K562 (cell line): ENCODE results near the gene CSNK2A1. TPM values are rescaled to one million over a fixed set of nuclear protein-coding genes. Genes with fewer than 3 reads are reported as not detected.

Source experiments
- ATAC-seq: fragments of 200-7000 bp; cut with Tn5 transposase; 3 replicates; pipeline ENCODE4 v1.9.1; 2020; ENCODE audit warnings: moderate library complexity
- BruUV-seq: library from RNA; stranded (reverse); fragments of 400-500 nt; replicated peaks from 2 replicates; lab custom pipeline; 2021; lab: Mats Ljungman, UMichigan
- CTCF ChIA-PET: fragments of 300-600 bp; formaldehyde crosslinking; extraction: SDS; loops from one replicate; lab custom pipeline; 2021; ENCODE audit warnings: low intra/inter-chr PET ratio; lab: Yijun Ruan, JAX
- POLR2A ChIA-PET: fragments of 300-600, 350-650 bp; sonication (Branson Sonifier 250); formaldehyde crosslinking; extraction: SDS; loops from one replicate; lab custom pipeline; 2021; ENCODE audit warnings: antibody characterized with exemption, inconsistent platforms; lab: Yijun Ruan, JAX
- DNase-seq, 4 experiments: peaks; one replicate each; pipeline versions ENCODE4 v3.0.0 to v3.0.0-alpha.2; 2011 to 2018; ENCODE audit warnings: low spot score in 3 of 4, mixed read lengths in 3 of 4; ENCODE audit errors: extremely low read depth in 1 of 4
- FAIRE-seq: peaks from 2 replicates; lab custom pipeline; 2011; peaks lifted over from hg19 to GRCh38; lab: Jason Lieb, UNC
- H2AFZ ChIP-seq: 2 replicates; pipeline ENCODE4 v1.6.0; 2011; ENCODE audit warnings: low read depth, low read length, control low read depth, inconsistent platforms
- H3K27ac ChIP-seq: fragments of 200-600 bp; 3 replicates; pipeline ENCODE4 v1.8.0; 2011; ENCODE audit warnings: low read depth, mild to moderate bottlenecking, control low read depth, inconsistent platforms, low read length, moderate library complexity, mixed read lengths; ENCODE audit errors: extremely low read depth
- H3K27me3 ChIP-seq, 2 experiments: fragments of 300-600 bp in 1 of 2; 2 replicates in 1 of 2; 3 replicates in 1 of 2; pipeline versions ENCODE4 v1.6.0 to v1.8.0; 2011; ENCODE audit warnings: inconsistent platforms in 2 of 2, low read length in 2 of 2, mild to moderate bottlenecking in 1 of 2, mixed read lengths in 1 of 2, moderate library complexity in 1 of 2; ENCODE audit not compliant: control insufficient read depth in 2 of 2, insufficient read depth in 2 of 2
- H3K36me3 ChIP-seq: fragments of 300-600 bp; 3 replicates; pipeline ENCODE4 v1.8.0; 2011; ENCODE audit warnings: mild to moderate bottlenecking, low read length, inconsistent platforms; ENCODE audit not compliant: control insufficient read depth, insufficient read depth
- H3K4me1 ChIP-seq, 2 experiments: fragments of 200-600 bp in 1 of 2; replicated peaks in 1 of 2; 2 replicates in 1 of 2; 3 replicates in 1 of 2; pipeline versions ENCODE4 v1.5.1 to v1.8.0; 2011; ENCODE audit warnings: inconsistent platforms in 2 of 2, low read length in 2 of 2, mild to moderate bottlenecking in 1 of 2, mixed read lengths in 1 of 2, moderate library complexity in 1 of 2; ENCODE audit not compliant: control insufficient read depth in 2 of 2, insufficient read depth in 2 of 2
- H3K4me2 ChIP-seq: 2 replicates; pipeline ENCODE4 v1.6.1; 2011; ENCODE audit warnings: low read length, control low read depth, inconsistent platforms, mixed read lengths; ENCODE audit not compliant: insufficient read depth
- H3K4me3 ChIP-seq: fragments of 200-600 bp; sonication (generic), shearing (Covaris generic); 2 replicates; pipeline ENCODE4 v1.5.1; 2016; ENCODE audit warnings: control low read depth, inconsistent platforms
- H3K79me2 ChIP-seq: fragments of 200-600 bp; 3 replicates; pipeline ENCODE4 v1.8.0; 2011; ENCODE audit warnings: low read length, inconsistent platforms; ENCODE audit not compliant: control insufficient read depth, insufficient read depth
- H3K9ac ChIP-seq, 2 experiments: 2 replicates each; pipeline versions ENCODE4 v1.6.0 to v1.6.1; 2011; ENCODE audit warnings: low read depth in 2 of 2, low read length in 2 of 2, control low read depth in 1 of 2, inconsistent platforms in 1 of 2, mild to moderate bottlenecking in 1 of 2, mixed read lengths in 1 of 2; ENCODE audit not compliant: insufficient read depth in 1 of 2
- H3K9me1 ChIP-seq: one replicate; pipeline ENCODE4 v1.6.0; 2011; ENCODE audit warnings: inconsistent platforms, mild to moderate bottlenecking, low read length, moderate library complexity; ENCODE audit not compliant: control insufficient read depth, insufficient read depth
- H3K9me3 ChIP-seq: replicated peaks from 2 replicates; pipeline ENCODE4 v1.5.1; 2011; ENCODE audit warnings: low read depth, low read length, inconsistent platforms; ENCODE audit not compliant: control insufficient read depth, insufficient read depth
- H4K20me1 ChIP-seq: replicated peaks from 2 replicates; pipeline ENCODE4 v1.6.1; 2011; ENCODE audit warnings: low read length, inconsistent platforms, mixed read lengths; ENCODE audit not compliant: control insufficient read depth, insufficient read depth
- CAMTA2 ChIP-seq: fragments of 250-450 bp; sonication (Bioruptor Pico); conservative IDR thresholded peaks from 2 replicates; pipeline ENCODE4 v1.5.1; 2022
- CEBPG ChIP-seq, 3 experiments: fragments of 200-800 bp in 1 of 3; sonication (Bioruptor generic) in 1 of 3; sonication (generic) in 1 of 3; formaldehyde crosslinking in 1 of 3; IDR thresholded peaks in 2 of 3; conservative IDR thresholded peaks in 1 of 3; 2 replicates each; pipeline versions ENCODE4 v1.6.1 to v1.8.0; 2016 to 2022; ENCODE audit warnings: missing compliant biosample characterization in 2 of 3, missing genetic modification characterization in 2 of 3, mild to moderate bottlenecking in 1 of 3, missing genetic modification reagents in 1 of 3
- HEY1 ChIP-seq: fragments of 250-450 bp; sonication (Bioruptor Pico); IDR thresholded peaks from 2 replicates; pipeline ENCODE4 v1.5.0; 2020; ENCODE audit warnings: mild to moderate bottlenecking, moderate library complexity, borderline replicate concordance
- HMBOX1 ChIP-seq: sonication (generic); IDR thresholded peaks from 2 replicates; pipeline ENCODE4 v1.6.1; 2016
- TAF9B ChIP-seq: fragments of 450-650 bp; IDR thresholded peaks from 2 replicates; pipeline ENCODE4 v1.6.1; 2018; ENCODE audit warnings: mild to moderate bottlenecking; ENCODE audit not compliant: partially characterized antibody
- TEAD1 ChIP-seq, 2 experiments: fragments of 450-650 bp in 1 of 2; sonication (generic) in 1 of 2; formaldehyde crosslinking; IDR thresholded peaks; 2 replicates each; pipeline versions ENCODE4 v1.4.0 to v1.8.0; 2020 to 2022; ENCODE audit warnings: mild to moderate bottlenecking in 2 of 2, missing genetic modification reagents in 1 of 2
- ZKSCAN3 ChIP-seq: fragments of 250-450 bp; sonication (Bioruptor Pico); IDR thresholded peaks from 2 replicates; pipeline ENCODE4 v1.4.0; 2020
- ZNF449 ChIP-seq: fragments of 250-450 bp; sonication (Bioruptor Pico); IDR thresholded peaks from 2 replicates; pipeline ENCODE4 v1.8.0; 2022; ENCODE audit warnings: moderate library complexity, mild to moderate bottlenecking, inconsistent platforms
- WGBS: fragments of 100-300 bp; shearing (Covaris generic); methylation state at CpG from one replicate; pipeline ENCODE4 v1.1.6; 2016; ENCODE audit warnings: low coverage, mixed read lengths; ENCODE audit not compliant: insufficient coverage; ENCODE audit errors: missing lambda C conversion rate; 5-methylcytosine and 5-hydroxymethylcytosine counted together
- in situ Hi-C: fragments of 300-500 bp; cut with MboI; formaldehyde crosslinking; loops from 4 replicates; pipeline ENCODE4 v1.15.0; 2018; ENCODE audit warnings: inconsistent platforms, mixed read lengths
- intact Hi-C: fragments of 100-400 bp; cut with micrococcal nuclease; formaldehyde crosslinking; loops from 2 replicates; pipeline ENCODE4 v1.14.2; 2022
- polyA plus RNA-seq, 8 experiments: library from polyadenylated mRNA; depleted of rRNA in 4 of 8; stranded (reverse) in 5 of 8; unstranded in 3 of 8; fragments of >200 nt; fragmentation: Nextera tagmentation in 2 of 8; fragmentation: Illumina TruSeq in 1 of 8; extraction: Ambion mirVana in 2 of 8; extraction: Trizol in 1 of 8; gene quantifications; 2 replicates each; pipeline versions ENCODE4 v1.2.1 to v1.2.3, GENCODE V29; 2011 to 2014; ENCODE audit warnings: inconsistent platforms in 1 of 8, missing spikeins in 1 of 8
- total RNA-seq, 7 experiments: library from RNA; depleted of rRNA in 6 of 7; stranded (reverse); fragments of >200 nt in 6 of 7; fragmentation: Illumina TruSeq in 2 of 7; extraction: Trizol in 2 of 7; gene quantifications; 2 replicates each; pipeline versions ENCODE4 v1.2.1 to v1.2.3, GENCODE V29; 2011 to 2021; ENCODE audit warnings: low replicate concordance in 1 of 7

CSNK2A1 gene
- total and polyA plus RNA-seq, 9 of the 15 experiments (the other 6 are each of a cell fraction or from before 2014, with no cell fraction given): 71.0 to 251 (median 103) TPM

- TF ChIP-seq HMBOX1 (no peak), ZKSCAN3 (CRISPR knock-in tag) (no peak), HEY1 (CRISPR knock-in tag) (no peak), ZNF449 (CRISPR knock-in tag) (no peak), TAF9B (no peak), CAMTA2 (CRISPR knock-in tag) (no peak)
Measured at GRCh38 chr20:497979-498378, 45.6 kb downstream of the CSNK2A1 start (continued).

- no peak overlapping the region for H3K27ac ChIP-seq
- H3K79me2 ChIP-seq: no peaks in the 10 kb centered on the region
- FAIRE-seq (no peak), ATAC-seq (no peak), DNase-seq (no peak)
- H3K9me1 ChIP-seq: no peaks in the 10 kb centered on the region
- ChIA-PET CTCF (no interaction called here), POLR2A (interaction anchor here (0.6 kb wide), 1 partner anchor 296 kb away, joined by 4 read pairs; no protein-coding TSS in a partner anchor)
- 90% methylated on average over 2 of the region's 2 CpGs for WGBS
- H3K27me3 ChIP-seq: no peaks in the 10 kb centered on the region
- peaks cover 87% of the 10 kb centered on the region for H3K36me3 ChIP-seq
- H3K4me2 ChIP-seq: no peak overlapping the region
- intact Hi-C loops (no loop called here), in situ Hi-C loops (no loop called here)
- H2AFZ ChIP-seq: no peak overlapping the region
- H3K9me3 ChIP-seq: no peaks in the 10 kb centered on the region
- H3K4me3 ChIP-seq: no peak overlapping the region
- H3K9ac ChIP-seq: no peak overlapping the region
- BruUV-seq: no TSS peak
- H4K20me1 ChIP-seq: no peaks in the 10 kb centered on the region
- no peak for TF ChIP-seq CEBPG (CRISPR knock-in tag; IDR thresholded peaks at IDR 0.05)
- TF ChIP-seq CEBPG (tag; conservative IDR thresholded peaks at IDR 0.05 in 1 of 2, IDR thresholded peaks at IDR 0.05 in 1 of 2): 0 out of 4 replicates have a peak, but pooled peaks of 1 of the 2 experiments have one; percentile 23
- TF ChIP-seq TEAD1 (CRISPR knock-in tag; IDR thresholded peaks at IDR 0.05): no peak
- H3K4me1 ChIP-seq: no peaks in the 10 kb centered on the region; a peak in 2 of 5 replicates
Measured at GRCh38 chr20:496126-496696, 47.4 kb downstream of the CSNK2A1 start.
